Measurements from ENCODE around the gene OR2V1.
"Not testable (repeated sequence)": the region's sequence is repeated elsewhere in the genome, so short reads cannot be mapped to it uniquely, and the experiment has no call there.

Gene OR2V1, protein sequence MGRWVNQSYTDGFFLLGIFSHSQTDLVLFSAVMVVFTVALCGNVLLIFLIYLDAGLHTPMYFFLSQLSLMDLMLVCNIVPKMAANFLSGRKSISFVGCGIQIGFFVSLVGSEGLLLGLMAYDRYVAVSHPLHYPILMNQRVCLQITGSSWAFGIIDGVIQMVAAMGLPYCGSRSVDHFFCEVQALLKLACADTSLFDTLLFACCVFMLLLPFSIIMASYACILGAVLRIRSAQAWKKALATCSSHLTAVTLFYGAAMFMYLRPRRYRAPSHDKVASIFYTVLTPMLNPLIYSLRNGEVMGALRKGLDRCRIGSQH

DNA sequence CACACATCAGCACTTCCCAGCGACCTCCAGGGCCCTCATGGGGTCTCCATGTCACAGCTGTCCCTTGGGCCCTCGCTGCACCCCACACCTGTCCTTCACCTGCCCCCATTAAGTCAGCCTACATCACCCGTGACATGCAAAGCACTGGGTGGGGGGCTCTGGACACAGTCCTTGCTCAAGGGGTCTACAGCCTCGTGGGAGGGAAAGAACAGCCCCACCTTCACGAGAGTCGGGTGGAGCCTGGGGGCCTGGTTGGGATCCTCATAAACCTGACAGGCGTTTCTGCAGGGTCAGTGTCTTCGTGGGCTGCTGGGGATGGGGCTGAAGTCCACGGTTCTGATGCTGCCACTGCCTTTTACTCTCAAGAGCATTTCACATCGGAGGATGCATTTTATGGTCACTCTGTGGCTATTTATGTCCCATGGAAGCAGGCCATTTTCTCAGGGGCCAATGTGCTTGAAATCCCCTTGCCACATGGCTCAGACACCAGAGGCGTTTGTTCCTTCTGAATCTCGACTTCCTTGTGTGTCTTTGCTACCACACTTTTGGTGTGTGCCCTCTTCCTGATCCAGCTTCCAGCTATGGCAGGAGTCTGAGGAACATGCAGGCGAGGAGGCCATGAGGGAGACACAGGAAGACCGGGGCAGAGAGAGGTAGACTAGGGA, at the start of gene OR2V1:
Gene OR2V1, minus strand, starts transcription at position 338 of the 665 bp plus-strand sequence. CDS start 5,865 bp downstream, outside the sequence.
- DNase-seq = no peak

DNA sequence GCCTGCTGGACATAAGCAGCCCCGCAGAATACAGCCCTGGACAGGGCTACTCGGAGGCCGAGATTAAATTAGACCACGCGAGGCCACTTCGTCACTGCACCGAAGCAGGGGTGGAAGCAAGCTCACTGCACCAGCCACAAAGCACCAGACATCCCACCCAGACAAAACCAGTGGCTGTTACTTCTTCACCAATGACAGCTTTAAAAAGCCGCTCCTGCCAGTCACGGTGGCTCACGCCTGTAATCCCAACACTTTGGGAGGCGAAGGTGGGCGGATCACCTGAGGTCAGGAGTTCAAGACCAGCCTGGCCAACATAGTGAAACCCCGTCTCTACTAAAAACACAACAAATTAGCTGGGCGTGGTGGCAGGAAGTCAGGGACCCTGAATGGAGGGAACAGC, 46.6 kb upstream of the OR2V1 start:
- DNase-seq = not testable (repeated sequence)

DNA sequence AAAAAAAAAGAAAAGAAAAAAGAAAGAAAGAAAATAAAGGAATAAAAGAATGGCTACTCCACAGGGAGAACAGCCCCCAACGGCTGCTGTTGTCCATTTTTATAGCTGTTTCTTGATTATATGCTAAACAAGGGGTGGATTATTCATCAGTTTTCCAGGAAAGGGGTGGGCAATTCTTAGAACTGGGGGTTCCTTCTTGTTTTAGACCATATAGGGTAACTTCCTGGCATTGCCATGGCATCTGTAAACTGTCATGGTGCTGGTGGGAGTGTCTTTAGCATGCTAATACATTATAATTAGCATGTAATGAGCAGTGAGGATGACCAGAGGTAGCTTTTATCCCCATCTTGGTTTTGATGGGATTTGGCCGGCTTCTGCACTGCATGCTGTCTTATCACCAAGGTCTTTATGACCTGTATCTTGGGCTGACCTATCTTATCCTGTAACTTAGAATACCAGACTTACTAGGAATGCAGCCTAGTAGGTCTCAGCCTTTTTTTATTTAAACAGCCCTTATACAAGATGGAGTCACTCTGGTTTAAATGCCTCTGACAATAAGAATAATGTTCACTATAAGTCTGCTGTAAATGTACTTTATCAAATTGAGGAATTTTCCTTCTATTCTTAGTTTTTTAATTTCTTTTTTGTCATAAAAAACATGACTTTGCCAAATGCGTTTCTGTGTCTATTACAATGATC, 45.4 kb upstream of the OR2V1 start:
- DNase-seq = no peak

DNA sequence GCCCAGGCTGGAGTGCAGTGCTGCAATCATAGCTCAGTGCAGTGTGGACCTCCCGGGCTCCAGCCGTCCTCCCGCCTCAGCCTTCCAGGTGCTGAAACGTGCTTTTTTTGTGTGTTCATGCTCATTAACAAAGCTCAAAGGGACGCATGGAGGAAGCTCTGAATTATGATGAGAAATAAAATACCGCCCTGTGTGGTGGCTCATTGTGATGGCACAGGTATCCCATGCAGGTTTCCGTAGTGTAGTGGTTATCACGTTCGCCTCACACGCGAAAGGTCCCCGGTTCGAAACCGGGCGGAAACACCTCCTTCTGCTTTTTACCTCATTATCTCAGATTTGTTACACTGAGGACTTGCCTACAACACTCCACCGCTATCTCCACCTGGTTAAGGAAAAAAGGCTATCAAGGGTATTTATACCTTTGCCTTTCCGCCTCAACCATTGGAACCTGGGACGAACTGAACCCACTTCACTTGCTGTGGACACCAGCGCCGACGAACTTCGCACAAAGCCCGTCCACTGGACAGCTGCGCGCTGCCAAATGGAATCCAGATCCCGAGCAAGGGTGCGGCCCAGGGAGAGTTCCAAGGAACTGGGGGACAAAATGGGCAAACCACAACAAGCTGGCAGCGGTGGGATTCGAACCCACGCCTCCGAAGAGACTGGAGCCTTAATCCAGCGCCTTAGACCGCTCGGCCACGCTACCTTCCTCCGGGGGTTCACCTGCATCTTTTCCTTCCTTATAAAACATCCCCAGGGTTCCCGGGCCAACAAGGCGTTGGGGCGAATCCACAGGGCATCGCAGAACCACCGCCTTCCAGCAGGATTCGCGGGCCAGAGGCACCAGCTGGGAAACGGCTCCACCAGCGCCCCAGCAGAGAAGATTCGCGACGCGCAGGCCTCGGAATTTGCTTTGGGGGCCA, 42.7 kb upstream of the OR2V1 start:
- DNase-seq = no peak

DNA sequence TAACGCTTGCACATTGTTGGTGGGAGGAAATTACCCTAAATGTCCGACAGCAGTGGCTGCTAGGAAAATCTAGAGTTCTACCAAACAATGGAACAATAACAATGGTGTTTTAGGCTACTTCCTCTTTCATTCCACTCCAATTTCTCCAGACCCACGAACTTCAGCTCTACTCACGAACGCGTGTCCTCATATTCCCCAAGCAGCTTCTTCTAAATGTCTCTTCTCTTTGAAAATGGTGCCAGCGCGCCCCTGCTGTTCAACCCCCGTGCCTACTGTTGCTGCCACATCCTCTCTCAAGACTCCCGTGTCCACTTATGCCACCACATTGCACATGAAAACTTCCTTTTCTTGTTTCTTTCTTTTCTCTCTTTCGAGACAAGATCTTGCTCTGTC, 42.1 kb upstream of the OR2V1 start:
- no peak for DNase-seq

DNA sequence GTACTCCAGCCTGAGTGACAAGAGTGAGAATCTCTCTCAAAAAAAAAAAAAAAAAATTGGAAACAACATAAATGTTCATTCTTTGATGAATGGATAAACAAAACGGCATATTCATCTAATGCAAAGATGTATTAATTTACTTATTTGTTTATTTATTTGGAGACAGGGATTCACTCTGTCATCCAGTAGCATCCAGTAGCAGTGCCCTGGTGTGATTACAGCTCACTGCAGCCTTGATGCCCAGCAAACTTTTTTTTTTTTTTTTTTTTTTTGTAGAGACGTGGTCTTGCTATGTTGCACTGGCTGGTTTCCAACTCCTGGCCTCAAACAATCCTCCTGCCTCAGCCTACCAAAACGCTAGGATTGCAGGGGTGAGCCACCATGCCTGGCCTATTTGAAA, 40.8 kb upstream of the OR2V1 start:
- DNase-seq = no peak

DNA sequence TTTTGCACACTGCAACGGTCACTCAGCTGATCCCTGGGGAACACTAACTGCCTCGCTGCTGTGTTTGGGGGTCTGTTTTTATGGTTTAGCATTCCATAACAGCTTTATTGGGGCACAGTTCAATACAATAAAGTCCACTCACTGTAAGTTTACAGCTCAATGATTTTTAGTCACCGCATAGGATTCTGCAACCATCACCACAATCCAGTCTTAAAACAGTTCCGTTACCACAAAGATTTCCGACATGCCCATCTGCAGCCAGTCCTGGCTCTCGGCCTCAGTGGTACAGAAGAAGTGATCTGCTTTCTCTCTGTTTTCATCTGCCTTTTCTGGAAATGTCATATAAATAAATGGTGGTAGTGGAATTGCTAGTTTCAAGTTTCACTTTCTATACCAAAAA, 40.0 kb upstream of the OR2V1 start:
- DNase-seq = no peak

DNA sequence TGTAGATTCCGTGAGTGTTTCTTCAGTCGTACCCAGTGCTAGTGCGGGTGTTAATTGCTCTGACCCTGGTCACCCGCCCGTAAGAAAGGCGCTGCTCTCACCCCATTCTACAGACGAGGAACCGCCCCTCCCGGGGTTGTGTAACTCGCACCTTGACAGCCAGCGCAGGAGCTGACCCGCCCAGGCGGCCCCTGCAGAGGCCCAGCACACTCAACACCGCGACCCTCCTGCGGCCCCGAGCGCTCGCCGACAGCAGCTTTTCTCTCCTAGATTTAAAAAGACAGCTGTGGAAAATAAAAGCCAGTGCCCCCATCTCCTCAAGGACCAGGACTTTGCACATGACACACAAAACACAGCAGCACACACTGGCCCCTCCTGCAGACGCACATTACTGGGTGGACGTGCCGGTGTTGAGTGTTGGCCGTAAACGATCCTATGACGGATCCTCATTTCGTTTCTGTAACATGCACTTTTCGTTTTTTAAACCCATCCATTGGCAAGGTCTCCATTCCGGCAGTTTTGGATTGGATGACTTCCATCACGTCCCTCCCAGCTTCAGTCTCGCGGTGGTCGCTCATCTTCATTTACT, 39.4 kb upstream of the OR2V1 start:
- peak; percentile 34 for DNase-seq

DNA sequence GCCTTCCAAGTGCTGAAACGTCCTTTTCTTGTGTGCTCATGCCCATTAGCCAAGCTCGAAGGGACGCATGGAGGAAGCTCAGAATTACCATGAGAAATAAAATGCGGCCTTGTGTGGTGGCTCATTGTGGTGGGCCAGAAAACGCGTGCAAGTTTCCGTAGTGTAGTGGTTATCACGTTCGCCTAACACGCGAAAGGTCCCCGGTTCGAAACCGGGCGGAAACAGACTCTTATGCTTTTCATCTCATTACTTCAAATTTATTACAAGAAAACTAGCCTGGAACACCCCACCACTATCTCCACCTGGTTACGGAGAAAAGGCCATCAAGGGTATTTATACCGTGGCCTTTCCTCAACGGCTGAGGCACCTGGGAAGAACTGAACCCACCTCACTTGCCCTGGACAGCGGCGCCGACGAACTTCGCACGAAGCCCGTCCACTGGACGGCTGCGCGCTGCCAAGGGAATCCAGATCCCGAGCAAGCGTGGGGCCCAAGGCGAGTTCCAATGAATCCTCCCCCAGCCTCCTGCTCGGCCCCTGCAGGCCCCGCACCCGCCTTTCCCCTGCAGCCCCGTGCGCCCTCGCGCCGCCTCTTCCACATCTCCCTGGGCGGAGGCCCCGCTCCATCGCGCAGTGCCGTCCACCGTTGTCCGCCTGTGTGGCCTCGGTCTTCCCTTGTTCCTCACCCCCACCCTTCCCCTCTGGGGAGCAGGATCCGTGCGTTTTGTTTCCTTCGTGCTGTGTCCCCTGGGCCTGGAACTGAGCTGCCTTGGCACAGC, 38.7 kb upstream of the OR2V1 start:
- peak; percentile 65 for DNase-seq

DNA sequence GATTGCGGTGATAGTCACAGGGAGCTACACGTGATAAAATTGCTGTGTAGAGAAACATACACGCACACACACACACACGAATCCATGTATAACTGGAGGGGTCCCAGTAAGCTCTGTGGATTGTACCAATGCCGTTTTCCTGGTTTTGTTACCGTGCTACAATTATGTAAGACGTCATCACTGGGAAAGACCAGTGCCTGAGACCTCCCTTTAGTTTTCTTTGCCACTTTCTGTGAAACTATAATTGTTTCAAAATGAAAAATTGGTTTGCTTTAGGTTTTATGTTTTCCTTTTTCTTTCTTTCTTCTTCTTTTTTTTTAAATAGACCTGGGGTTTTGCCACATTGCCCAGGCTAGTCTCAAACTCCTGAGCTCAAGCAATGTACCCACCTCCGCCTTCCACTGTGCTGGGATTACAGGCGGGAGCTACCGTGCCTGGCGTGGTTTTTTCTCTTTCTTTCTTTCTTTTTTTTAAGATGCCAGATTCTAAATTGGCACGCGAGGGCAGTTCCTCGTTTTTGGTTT, 37.7 kb upstream of the OR2V1 start:
- DNase-seq = peak; percentile 31

DNA sequence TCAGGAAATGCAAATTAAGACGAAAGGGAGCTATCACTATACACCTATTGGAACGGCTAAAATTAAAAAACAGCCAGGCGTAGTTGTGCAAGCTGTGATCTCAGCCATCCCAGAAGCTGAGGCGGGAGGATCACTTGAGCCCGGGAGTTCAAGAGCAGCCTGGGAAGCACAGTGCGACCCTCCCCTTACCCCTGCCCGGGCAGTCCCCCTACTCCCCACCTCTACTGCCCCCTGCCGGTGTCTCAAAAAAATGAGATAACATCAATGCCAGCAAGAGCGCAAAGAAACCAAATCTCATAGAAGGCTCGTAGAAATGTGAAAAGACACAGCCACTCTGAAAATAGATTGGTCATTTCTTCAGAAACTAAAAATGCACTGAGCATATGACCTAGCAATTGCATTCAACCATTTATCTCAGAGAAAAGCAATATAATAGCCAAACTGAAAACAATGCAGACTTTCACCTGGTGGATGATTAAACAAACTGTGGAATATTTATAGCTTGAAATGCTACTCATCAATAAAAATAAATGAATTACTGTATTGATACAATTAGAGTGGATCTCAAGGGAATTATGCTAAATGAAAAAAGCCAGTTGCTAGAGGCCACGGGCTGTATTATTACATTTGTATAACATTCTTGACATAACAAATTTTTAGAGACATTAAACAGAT, 37.0 kb upstream of the OR2V1 start:
- peak; percentile 14 for DNase-seq

DNA sequence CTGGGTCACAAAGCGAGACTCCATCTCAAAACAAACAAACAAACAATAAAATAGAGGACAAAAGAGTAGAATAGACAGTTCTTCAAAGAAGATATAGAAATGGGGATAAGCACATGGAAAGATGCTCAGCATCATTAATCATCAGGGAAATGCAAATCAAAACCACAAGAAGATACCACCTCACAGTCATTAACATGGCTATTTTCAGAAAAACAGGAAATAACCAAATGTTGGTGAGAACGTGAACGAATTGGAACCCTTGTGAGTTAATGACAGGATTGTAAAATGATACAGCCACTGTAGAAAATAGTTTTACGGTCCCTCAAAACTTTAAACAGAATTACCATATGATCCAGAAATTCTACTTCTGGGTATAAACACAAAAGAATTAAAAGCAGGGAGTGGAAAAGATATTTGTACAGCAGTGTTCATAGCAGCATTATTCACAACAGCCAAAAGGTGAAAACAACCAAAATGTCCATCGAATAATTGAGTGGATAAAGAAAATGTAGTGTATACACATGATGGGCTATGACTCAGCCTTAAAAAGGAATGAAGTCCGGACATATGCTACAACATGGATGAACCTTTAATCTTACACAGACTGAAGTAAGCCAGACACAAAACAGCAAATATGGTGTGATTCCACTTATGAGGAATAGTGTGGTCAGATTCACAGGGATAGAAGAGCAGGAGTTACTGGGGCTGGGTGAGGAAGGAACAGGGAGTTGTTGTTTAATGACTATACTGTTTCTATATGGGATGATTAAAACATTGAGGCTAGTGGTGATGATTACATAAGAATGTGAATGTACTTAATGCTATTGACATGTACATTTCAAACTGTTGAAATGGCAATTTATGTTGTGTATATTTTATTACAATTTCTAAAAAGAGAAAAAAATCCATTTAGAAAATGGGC, 36.1 kb upstream of the OR2V1 start:
- no peak for DNase-seq

DNA sequence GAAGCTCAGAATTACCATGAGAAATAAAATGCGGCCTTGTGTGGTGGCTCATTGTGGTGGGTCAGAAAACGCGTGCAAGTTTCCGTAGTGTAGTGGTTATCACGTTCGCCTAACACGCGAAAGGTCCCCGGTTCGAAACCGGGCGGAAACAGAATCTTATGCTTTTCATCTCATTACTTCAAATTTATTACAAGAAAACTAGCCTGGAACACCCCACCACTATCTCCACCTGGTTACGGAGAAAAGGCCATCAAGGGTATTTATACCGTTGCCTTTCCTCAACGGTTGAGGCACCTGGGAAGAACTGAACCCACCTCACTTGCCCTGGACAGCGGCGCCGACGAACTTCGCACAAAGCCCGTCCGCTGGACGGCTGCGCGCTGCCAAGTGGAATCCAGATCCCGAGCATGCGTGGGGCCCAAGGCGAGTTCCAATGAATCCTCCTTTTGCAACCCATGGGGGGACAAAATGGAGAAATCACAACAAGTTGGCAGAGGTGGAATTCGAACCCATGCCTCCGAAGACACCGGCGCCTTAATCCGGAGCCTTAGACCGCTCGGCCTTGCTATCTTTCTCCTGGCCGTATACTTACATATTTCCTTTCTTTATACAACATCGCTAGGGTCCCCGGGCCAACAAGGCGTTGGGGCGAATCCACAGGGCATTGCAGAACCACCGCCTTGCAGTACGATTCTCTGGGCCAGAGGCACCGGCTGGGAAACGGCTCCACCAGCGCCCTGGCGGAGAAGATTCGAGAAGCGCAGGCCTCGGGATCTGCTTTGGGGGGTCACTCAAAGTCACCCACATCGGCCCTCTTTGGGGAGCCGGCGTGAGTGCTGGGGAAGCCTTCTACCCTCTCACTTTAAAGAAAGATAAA, 33.3 kb upstream of the OR2V1 start:
- no peak for DNase-seq

DNA sequence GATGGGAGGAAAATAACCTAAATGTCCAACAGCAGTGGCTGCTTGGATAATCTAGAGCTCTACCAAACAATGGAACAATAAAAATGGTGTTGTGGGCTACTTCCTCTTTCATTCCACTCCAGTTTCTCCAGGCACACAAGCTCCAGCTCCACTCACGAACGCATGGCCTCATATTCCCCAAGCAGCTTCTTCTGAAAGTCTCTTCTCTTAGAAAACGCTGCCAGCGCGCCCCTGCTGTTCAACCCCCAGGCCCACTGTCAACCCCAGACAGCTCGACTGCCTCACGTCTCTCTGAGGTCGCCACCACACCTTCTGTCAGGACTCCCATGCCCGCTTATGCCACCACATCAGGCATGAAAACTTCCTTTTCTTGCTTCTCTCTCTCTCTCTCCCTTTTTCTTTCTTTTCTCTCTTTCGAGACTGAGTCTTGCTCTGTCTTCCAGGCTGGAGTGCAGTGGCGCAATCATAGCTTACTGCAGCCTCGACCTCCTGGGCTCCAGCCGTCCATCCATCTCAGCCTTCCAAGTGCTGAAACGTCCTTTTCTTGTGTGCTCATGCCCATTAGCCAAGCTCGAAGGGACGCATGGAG, 32.6 kb upstream of the OR2V1 start:
- DNase-seq = no peak

DNA sequence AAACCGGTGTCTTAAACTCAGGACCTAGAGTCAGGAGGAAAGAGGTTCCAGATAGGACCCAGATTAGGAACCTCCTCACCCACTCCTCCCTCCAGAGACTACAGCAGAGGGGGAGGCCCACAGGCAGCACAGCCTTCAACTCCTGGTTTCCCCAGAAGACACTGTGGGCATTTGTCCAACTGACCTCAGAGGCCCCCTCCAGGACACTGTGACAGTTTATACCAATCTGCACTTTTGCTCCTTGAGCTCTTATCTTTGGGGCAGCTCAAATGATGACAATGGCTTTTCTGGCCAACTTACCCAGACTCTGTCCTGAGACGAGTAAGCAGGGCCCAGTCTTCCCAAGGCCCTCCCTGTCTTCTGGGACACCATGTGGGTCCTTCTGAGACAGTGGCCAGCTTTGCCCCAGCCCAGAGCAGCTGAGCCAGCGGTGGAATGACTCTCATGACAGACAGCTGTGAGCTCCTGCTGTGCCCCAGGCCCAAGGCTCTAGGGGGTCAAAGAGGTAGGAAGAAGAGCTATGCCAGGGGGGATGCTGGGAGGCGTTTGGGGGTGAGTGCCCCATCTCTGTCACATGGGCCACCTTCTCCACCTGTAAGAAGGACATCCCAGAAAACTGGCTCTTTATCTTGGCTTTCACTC, 30.7 kb upstream of the OR2V1 start:
- DNase-seq = no peak

DNA sequence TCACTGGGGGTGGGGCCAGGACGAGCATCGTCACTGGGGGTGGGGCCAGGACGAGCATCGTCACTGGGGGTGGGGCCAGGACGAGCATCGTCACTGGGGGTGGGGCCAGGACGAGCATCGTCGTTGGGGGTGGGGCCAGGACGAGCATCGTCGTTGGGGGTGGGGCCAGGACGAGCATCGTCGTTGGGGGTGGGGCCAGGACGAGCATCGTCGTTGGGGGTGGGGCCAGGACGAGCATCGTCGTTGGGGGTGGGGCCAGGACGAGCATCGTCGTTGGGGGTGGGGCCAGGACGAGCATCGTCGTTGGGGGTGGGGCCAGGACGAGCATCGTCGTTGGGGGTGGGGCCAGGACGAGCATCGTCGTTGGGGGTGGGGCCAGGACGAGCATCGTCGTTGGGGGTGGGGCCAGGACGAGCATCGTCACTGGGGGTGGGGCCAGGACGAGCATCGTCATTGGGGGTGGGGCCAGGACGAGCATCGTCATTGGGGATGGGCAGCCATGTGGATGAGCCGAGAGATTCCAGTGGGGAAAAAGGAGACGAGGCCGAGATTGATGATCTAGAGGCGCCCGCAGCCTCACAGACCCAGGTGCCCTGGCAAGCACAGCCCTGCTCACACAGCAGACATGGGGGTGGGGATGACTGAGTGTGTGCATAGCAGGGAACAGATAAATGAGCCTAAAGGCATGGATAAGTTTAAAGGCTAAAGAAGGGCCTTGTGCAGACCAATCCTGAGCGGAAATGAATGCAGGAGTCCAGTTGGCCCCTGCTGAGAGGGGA, 30.0 kb upstream of the OR2V1 start:
- peak; percentile 10 for DNase-seq

All from NCI-H2227 treated with DMSO at 0.1 percent for 48 hours (cell line).